Measurements from ENCODE around the gene KIAA0513.

The KIAA0513 gene

DNA sequence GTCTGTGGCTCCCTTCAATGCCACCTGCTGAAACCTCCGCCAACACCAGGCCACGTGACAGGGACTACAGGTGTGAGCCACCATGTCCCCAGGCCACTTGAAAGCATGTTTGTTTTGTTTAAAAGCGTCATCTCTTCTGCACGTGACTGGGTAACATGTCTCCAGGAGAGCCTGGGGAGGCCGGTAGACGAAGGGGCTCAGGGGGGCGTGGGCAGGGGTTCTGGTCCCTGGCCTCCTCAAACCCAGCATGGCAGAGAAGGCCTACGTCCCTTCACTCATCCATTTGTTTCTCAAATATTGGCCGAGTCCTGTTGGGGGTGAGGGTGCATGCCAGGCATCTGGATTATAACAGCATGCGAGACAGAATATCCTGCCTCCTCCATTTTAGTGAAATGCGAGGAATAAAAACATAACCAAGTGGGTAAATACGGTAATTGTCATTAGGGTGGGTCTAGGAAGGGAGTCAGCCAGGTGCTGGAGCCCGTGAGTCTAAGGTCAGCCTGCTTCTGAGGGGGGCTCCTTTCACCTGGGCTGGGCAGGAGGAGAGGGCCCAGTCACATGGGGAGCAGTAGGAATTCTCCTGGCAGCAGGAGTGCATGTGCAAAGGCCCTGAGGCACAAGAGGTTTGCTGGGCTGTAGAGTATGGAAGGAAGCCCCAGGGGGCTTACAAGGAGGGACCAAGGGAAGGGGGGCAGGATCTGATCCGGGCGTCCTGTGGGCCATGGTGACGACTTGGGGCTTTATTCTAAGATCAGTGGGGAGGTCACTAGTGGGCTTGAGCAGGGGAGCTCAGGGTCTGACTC is 111.4 kb downstream of the KIAA0513 start:
- DNase-seq: no peak

DNA sequence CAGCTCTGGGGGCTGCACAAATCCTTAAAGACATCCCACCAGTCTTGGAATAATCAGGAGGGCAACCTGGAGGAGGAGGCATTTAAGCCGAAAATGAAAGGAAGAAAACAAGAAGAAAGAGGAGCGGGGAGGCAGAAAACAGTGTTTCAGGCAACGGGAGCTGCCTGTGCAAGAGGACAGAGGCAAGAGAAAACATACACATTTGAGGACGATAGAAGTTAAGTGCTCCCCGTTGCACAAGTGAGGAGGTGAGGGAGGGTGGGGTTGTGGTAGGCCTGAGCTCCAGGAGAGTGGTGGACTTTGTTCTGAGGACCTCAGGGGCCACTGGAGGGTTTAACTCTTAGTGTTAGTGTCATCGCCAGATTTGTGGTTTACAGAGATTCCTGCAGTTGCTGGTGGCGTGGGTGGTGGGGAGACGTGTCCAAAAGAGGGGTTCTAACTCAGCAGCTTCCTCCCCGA is 112.3 kb downstream of the KIAA0513 start:
- no peak for DNase-seq

DNA sequence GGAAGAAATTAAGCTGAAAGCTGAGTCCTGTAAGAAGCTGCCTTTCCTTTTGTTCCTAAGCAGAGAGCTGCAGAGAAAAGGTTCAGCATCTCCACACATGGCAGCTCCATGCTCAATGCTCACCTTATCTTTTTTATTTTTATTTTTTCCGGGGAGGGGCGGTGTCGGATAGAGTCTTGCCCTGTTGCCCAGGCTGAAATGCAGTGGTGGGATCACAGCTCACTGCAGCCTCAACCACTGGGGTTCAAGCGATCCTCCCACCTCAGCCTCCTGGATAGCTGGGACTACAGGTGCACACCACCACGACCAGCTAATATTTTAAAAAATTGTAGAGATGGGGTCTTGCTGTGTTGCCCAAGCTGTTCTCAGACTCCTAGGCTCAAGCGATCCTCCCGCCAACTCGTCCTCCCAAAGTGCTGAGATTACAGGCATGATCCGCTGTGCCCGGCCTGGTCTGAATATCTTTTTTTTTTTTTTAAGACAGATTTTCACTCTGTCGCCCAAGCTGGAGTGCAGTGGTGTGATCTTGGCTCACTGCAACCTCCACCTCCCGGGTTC is 112.9 kb downstream of the KIAA0513 start:
- DNase-seq: no peak

DNA sequence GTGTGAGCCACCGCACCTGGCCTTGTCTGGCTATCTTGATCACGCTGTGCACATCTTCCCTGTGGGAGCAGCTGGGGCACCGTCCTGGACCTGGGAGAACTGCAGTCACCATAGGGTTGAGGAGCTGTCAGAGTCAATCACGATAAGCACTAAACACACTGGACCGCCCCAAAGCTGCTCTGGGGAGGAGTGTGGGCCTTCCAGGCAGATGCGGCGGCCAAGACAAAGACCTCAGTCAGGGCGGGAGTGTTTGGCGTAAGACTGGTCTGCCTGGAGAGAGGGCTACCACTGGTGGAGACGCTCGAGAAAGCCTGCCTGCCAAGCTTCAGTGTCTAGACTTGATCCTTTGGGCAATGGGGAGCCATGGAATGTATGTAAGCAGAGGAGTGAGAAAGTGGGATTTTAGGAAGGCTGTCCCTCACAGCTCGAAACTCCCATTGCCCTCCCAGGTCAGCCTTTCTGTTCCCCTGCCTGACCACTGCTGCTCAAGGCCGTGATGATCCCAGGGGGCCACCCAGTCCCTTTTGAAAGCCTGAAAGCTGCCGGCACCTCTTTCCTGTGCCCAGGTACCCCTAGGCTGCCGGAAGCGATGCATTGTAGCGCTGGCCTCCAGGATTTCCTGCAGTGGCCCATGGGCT is 114.0 kb downstream of the KIAA0513 start:
- DNase-seq: no peak

GRCh38 chr16:85142129-85142513 is 114.5 kb downstream of the KIAA0513 start:
- DNase-seq: no peak

DNA sequence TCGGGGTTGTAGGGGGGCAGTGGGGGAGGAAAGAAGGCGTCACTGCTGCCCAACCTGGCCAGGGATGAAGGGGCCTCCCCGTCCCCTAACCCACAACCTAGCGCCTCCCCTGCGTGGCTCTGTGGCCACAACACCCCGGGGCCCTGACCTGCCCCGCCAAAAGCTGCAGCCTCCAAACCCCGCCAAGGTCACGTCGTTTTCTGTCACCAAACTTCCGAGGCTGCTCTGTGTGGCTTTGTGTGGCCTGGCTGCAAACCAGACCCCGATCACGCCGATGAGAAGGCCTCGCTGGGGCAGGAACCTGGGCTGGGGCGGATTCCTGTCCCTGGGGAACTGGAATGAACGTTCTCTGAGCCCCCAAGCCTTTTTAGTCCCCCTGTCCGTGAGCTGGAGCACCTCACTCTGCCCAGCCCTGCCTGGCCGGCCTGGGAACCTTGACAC is 115.2 kb downstream of the KIAA0513 start:
- no peak for DNase-seq

All from CD4-positive, alpha-beta T cell treated with Interleukin-1 beta for 1 hour (primary cell).